Measurements from ENCODE around the gene TAS1R1.

The TAS1R1 gene

GRCh38 chr1:6594977-6595740, 40.1 kb downstream of the TAS1R1 start:
- no peaks in the 10 kb centered on the region for H3K9me3 ChIP-seq (ENCODE audit: control insufficient read depth, low read length)
- no peak overlapping the region for H2AFZ ChIP-seq
- H3K36me3 ChIP-seq (ENCODE audit: control insufficient read depth, insufficient read depth, low read length) = no peaks in the 10 kb centered on the region
- H3K79me2 ChIP-seq = peaks cover 10% of the 10 kb centered on the region
- no peaks in the 10 kb centered on the region for H3K27me3 ChIP-seq (ENCODE audit: control insufficient read depth, insufficient read depth, low read length)
- no peak overlapping the region for H3K4me2 ChIP-seq (ENCODE audit: low read length)
- TF ChIP-seq, protein P1, sequence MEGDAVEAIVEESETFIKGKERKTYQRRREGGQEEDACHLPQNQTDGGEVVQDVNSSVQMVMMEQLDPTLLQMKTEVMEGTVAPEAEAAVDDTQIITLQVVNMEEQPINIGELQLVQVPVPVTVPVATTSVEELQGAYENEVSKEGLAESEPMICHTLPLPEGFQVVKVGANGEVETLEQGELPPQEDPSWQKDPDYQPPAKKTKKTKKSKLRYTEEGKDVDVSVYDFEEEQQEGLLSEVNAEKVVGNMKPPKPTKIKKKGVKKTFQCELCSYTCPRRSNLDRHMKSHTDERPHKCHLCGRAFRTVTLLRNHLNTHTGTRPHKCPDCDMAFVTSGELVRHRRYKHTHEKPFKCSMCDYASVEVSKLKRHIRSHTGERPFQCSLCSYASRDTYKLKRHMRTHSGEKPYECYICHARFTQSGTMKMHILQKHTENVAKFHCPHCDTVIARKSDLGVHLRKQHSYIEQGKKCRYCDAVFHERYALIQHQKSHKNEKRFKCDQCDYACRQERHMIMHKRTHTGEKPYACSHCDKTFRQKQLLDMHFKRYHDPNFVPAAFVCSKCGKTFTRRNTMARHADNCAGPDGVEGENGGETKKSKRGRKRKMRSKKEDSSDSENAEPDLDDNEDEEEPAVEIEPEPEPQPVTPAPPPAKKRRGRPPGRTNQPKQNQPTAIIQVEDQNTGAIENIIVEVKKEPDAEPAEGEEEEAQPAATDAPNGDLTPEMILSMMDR (IDR thresholded peaks at IDR 0.05) = no peak
- no peak overlapping the region for H3K9ac ChIP-seq
- H3K4me3 ChIP-seq (ENCODE audit: low read depth, low read length) = no peak overlapping the region
- H3K4me1 ChIP-seq = peaks cover under 1% of the 10 kb centered on the region
- H3K27ac ChIP-seq = no peak overlapping the region

DNA sequence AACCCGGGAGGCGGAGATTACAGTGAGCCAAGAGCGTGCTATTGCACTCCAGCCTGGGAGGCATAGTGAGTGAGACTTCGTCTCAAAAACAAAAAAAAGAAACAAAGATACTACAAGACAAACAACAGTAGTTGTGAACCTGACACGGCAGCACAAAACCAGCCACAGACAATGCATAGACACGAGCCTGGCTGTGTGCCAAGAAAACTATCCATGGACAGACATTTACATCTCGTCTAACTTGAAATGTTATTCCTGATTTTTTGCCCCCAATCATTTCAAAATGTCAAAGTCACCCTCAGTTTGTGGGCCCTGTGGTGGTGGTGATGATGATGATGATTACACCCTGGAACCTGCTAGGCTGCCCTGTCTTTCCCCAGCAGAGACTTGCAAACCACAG, 41.2 kb downstream of the TAS1R1 start:
- Histone ChIP-seq H3K4me3 (ENCODE audit: low read depth, low read length) (no peak overlapping the region), H3K79me2 (peaks cover 13% of the 10 kb centered on the region), H3K9ac (no peak overlapping the region), H3K9me3 (ENCODE audit: control insufficient read depth, low read length) (no peaks in the 10 kb centered on the region), H3K4me2 (ENCODE audit: low read length) (no peak overlapping the region), H2AFZ (no peak overlapping the region), H3K27me3 (ENCODE audit: control insufficient read depth, insufficient read depth, low read length) (no peaks in the 10 kb centered on the region), H3K27ac (no peak overlapping the region), H3K36me3 (ENCODE audit: control insufficient read depth, insufficient read depth, low read length) (no peaks in the 10 kb centered on the region), H3K4me1 (peaks cover 6% of the 10 kb centered on the region)
- TF ChIP-seq, protein P1 (IDR thresholded peaks at IDR 0.05) = no peak

DNA sequence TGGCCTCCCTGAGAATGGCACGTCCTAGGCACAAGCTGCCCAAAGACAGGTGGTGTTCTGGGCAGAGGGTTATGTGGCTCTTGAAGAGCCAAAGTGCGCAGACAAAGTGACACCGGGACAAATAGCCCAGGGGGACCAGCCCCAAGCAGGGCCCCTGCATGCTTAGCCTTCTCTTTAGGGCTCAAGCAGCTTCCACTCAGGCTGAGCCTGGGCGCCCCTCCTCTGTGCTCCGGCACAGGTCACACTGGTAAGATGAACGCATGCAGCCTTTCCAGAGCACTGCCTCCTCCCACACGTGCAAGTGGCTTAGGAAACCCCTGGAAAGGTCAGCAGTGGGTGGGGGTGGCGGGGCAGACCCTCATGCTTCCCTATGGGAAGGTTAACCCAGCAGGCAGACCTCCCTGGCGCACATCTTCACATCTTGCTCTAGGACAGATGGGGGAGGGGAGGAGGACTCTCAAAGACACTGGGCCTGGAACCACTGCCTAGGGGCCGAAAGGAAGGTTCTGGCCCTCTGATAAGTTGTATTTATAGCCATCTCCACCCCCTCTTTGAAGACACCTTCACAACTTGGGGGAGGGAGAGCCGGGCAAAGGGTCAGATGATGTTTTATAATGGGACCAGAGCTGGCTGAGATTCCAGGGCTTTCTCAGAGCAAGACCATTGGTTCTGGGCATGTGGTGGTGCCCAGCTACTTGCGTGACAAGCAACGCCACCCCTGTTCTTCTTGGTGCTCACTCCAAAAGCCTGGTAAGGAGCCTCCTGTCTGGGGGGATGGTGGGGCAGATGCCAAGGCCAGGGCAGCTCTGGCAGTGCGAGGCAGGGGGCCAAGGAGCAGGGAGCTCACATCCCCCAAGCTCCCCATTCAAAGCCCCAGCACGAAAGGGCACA, 42.0 kb downstream of the TAS1R1 start:
- H3K9ac ChIP-seq = no peak overlapping the region
- H3K4me2 ChIP-seq (ENCODE audit: low read length) = no peak overlapping the region
- H3K27me3 ChIP-seq (ENCODE audit: control insufficient read depth, insufficient read depth, low read length) = no peaks in the 10 kb centered on the region
- H3K4me3 ChIP-seq (ENCODE audit: low read depth, low read length) = no peak overlapping the region
- no peak overlapping the region for H3K27ac ChIP-seq
- H3K79me2 ChIP-seq = peaks cover 13% of the 10 kb centered on the region
- H3K36me3 ChIP-seq (ENCODE audit: control insufficient read depth, insufficient read depth, low read length) = no peaks in the 10 kb centered on the region
- H3K9me3 ChIP-seq (ENCODE audit: control insufficient read depth, low read length) = no peaks in the 10 kb centered on the region
- peaks cover 6% of the 10 kb centered on the region for H3K4me1 ChIP-seq
- TF ChIP-seq, protein P1 (IDR thresholded peaks at IDR 0.05) = no peak
- H2AFZ ChIP-seq = no peak overlapping the region

DNA sequence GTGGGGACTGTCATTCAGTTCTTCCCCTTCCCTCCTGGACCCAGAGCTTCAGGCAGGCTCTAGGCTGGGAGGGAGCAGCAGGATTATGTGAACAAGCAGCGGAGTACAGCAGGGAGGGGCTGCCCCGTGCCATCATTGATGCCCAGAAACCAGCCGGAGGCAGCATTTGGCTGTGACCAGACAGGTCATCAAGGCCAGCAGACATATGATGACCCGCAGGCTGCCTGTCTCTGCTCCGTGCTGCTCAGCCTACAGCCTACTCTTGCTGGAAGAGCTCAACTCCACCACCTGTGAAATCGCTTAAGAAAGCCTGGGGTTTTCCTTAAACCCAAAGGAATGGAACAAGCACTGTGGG, 42.6 kb downstream of the TAS1R1 start:
- H3K27ac ChIP-seq = no peak overlapping the region

More for the DNA sequence above, 42.6 kb downstream of the TAS1R1 start:
- TF ChIP-seq, protein P1 (IDR thresholded peaks at IDR 0.05) = no peak
- no peak overlapping the region for H3K4me2 ChIP-seq (ENCODE audit: low read length)
- H3K4me3 ChIP-seq (ENCODE audit: low read depth, low read length) = no peak overlapping the region
- peaks cover 13% of the 10 kb centered on the region for H3K79me2 ChIP-seq
- no peak overlapping the region for H2AFZ ChIP-seq
- H3K27me3 ChIP-seq (ENCODE audit: control insufficient read depth, insufficient read depth, low read length) = no peaks in the 10 kb centered on the region
- H3K36me3 ChIP-seq (ENCODE audit: control insufficient read depth, insufficient read depth, low read length) = no peaks in the 10 kb centered on the region
- peaks cover 6% of the 10 kb centered on the region for H3K4me1 ChIP-seq
- no peaks in the 10 kb centered on the region for H3K9me3 ChIP-seq (ENCODE audit: control insufficient read depth, low read length)
- no peak overlapping the region for H3K9ac ChIP-seq

Measured in parathyroid adenoma (tissue), 2 donors.